NAMALWA (cell line): ENCODE results near the gene TMTC2.

Experiments used
- DNase-seq: peaks from one replicate; pipeline ENCODE4 v3.0.0-alpha.2; 2015; ENCODE audit warnings: low spot score

The TMTC2 gene

DNA sequence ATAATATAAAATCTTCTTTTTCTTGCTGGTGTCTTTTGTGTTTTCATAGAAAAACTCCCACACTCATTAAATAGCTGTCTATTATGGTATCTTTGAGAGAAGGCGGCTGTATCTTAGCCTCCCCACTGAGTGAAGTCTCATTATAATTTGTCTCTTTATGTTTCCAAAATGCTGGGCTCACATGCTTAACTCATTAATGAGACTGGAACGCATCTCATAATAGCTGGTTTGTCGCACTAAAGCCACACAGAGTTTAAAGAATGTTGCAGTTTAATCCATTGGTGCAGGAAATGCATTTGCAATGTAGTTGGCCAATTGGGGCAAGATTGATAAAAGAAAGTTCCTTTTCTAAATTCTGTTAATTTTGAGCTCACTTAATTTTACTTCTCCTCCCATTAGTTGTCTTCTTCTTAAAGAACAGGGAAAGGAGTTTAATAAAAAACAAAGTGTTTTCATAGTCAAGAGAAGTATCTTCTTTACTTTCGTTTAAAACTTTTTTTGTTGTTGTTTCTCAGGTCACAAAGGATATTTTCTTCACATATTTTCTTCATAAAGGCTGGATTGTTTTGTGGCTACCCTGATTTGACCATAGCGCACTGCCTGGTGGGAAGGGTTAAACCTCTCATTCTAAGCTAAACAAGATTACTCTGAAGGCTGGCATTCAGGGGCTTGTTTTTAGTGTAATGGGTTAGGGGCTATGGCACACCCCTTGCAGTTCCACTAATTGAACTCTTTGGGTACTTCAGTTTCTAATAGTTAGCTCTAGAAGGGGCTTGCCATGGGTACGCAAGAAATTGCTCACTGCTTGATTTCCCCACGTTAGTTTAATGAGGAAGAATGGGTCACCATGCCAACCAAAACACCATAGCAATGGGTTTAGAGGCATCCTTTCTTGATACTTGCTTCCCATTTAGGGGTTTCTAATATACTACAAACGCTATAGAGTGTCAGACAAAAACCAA lies 197.0 kb downstream of the TMTC2 start:
- no peak for DNase-seq

DNA sequence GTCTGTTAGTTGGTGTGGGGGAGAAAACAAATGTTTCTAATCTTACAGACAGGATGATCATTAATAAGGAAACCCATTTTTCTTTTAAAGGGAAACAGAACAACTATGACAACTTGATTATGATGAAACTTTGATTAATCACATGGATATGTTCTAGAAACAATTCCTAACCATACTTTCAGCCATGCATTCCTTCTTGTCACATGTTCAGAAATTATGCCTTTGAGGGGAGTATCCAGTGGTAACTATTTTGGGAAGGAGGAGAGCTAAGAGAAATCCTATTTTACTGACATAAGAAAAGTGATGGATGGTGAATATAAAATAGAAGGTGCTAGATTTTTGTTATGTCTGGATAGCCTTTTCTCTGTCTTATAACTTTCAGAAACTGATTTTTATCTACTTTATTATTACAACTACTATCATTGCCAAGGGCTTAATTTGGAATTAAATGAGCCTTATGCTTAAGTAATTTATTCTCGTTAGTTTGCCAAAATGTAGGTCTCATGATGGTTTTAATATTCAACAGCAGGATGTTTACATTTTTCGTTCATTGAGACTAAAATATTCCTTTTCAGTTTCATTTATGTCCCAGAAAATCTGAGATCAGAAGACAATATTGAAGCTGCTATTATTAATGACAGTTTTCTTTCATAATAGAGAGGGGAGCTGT lies 200.1 kb downstream of the TMTC2 start:
- no peak for DNase-seq

DNA sequence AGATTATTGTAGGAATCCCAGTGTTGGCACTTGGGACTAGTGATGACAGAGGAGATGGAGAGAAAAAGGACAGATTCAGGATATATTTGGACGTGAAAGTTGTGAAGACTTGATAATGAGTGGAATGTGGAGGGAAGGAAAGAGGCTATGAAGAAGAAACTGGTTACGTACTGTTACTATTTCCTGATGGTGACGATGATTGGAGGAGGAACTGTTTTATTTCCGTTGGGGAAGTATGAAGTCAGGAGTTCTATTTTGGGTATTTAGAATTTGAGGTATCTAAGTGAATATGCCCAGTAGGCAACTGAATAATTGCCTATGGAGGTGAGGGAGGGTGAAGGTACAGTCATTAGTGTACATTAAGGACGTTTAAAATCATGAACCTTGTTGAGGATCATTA lies 207.2 kb downstream of the TMTC2 start:
- no peak for DNase-seq

DNA sequence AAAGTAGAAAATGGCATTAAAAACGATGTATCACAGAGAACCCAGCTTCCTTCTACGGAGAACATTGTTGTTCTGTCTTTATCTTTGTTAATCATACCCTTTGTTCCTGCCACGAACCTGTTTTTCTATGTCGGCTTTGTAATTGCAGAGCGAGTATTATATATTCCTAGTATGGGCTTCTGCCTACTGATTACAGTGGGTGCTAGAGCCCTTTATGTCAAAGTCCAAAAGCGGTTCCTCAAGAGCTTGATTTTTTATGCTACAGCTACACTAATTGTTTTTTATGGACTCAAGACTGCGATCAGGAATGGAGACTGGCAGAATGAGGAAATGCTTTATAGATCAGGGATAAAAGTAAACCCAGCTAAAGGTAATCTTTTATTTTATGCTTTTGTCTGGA lies 209.6 kb downstream of the TMTC2 start:
- no peak for DNase-seq

DNA sequence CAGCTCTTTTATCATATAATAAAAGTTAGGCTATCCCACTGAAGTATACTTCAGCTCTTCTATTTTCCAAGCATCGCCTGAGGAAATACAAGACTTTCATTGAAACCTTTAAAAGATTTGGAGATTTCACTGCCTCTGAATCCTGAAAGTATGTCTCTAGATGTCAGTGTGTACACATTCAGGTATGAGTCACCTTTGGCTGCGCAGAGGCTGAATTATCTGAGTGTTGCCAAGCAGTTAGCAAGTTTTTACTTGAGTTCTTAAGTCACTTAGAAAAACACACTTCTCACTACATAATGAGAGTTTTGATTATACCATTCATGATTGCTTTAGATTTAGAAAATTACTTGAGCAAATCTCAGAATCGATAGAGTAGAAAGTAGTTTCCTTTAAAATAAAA lies 210.3 kb downstream of the TMTC2 start:
- no peak for DNase-seq

DNA sequence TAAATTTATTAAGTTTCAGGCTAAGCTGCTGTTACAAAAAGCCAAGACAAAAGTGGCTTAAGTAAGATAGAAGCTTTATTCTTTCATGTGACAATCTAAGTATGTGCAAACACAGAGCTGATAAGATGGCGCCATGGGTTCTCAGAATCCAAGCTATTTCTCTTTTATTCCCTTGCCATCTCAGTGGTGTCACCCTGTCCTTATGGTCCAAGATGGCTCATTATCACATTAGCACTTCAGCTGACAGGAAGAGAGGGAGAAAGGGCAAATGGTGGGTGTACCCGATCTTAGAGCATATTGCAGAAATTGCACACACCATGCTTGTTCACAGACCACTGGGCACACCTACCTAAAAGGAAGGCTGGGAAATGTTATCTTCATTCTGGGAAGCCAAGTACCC lies 211.7 kb downstream of the TMTC2 start:
- DNase-seq = no peak

DNA sequence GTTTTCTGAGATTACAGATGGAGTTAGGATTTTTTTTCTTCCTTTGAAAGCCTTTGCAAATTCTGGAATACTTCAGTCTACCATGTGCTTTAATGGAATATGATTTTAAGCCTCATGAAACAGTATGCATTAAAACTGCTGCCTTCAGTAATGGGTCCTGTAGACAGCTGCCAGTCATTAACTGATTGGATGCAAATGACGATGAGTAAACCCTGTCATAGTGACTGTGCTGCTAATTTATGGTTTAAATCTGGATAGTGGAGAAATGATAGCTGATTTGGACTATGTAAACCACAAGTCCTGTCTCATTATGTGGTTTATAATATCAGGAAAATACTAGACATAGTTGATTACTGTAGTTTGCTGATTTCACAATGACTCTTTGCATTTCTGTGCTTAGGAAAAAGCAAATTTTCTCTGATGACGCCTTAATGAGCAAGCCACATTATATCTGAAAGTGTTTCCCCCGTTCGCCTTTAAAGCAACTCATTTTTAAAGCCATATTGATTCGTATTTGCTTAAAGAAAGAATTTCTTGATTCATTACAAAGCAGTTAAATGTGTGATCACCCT lies 217.6 kb downstream of the TMTC2 start:
- DNase-seq = no peak

DNA sequence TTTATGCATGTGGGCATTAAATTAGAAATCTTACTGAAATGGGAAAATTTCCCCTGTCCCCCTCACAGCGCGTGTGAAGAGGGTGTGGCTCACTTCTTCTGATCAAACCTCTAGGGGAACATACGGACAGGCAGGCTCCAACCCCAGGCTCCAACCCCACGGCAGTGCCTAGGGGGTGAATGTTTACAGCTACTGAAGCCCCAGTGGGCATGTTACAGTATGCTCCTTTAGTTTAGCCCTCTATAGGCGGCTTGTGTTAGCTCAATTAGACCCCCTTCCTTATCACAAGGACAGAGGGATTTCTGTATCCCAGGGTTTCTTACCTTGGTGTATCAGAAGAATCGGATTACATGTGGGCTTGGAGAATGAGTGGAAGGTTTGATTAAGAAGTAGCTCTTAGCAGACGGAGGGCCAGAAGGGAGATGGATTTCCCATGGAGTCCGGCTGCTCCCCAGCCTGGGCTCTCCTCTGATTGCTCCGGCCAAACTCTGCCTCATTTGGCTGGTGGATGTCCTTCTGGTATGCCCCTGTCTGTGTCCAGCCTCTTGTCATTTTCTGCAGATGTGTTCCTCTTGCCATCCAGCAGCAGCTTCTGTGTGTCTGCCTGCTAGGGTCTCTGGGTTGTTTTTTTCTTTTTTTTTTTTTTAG lies 223.7 kb downstream of the TMTC2 start:
- DNase-seq = no peak

DNA sequence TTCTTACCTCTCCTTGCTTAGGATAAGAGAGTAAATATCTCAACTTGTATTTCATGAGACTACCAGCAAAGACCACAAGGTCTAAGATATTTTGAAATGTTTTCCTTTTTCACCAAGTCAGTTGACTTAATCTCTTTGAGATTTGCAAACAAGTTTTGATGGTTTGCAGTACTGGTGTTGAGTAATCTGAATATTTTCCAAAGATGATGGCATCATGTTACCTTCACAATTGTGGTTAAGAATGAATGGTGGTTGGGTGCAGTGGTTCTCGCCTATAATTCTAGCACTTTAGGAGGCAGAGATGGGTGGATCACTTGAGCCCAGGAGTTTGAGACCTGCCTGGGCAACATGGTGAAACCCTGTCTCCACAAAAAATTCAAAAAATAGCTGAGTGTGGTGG lies 225.7 kb downstream of the TMTC2 start:
- DNase-seq = no peak

DNA sequence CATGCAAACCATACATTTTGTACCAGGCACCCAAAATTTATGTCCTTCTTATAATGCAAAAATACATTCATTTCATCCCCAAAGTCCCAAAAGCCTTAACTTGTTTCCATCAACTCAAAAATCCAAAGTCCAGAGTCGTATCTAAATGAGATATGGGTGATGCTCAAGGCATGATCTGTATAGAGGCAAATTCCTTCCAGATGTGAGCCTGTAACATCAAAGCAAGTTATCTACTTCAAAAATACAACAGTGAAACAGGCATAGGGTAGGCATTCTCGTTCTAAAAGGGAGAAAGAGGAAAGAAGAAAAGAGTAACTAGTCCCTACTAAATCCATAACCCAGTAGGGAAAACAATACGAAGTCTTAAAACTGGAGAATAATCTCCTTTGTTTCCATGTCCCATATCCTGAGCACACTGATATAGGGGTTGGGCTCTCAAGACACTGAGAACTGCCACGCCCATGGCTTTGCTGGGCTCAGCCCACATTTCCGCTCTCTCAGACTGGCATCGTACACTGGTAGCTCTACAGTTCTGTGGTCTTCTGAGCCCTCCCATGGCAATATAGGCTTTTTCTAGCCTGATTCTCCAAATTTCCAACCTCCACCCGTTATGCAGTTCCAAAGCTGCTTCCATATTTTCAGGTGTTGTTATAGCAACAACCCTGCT lies 232.8 kb downstream of the TMTC2 start:
- no peak for DNase-seq

DNA sequence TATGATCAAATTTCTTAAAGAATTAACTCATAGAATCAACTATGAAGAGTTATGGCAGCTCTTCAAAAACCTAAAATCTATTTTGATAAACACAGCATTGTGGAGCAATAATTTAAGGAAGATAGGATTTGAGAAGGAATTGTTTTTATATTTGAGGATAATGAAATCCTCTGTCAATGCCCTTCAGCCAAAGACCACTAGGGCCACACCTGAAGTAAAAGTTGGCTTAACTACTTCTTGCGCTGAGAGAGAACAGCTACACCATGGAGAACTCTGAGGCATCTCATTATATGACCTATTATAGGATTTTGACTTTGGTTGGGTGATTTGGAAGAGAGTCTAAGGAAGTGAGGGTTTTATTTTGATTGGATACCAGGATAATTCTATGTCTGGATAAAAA lies 237.2 kb downstream of the TMTC2 start:
- DNase-seq = no peak

DNA sequence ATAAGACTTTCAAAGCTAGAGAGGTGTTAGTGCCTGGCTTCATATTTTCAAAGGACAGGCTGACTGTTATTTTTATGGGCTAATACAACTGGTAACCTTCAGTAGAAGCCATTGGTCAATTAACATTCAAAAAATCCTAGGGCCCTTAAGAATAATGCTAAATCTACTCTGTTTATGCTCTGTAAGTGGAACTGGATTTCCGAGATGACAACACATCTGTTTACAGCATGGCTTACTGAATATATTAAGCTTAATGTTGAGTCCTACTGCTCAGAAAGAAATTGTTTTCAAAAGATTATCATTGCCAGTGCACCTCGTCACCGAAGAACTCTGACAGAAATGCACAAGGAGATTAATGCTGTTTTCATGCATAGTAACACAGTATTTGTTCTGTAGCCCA lies 239.9 kb downstream of the TMTC2 start:
- DNase-seq = no peak

DNA sequence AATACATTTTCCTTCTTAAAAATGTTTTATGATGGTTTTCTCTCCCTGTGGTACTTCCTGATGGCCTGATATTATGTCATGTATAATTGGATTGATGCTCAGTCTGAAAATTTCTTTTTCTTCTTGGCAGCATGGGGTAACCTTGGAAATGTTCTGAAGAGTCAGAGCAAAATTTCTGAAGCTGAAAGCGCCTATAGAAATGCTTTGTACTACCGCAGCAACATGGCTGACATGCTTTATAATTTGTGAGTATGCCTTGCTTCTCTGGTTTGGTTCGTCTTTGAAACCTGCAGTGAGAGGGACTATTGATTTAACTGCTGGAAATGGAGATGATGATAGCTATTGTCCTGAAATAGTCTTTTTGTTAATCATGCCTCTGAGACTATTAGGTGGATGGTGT lies 243.6 kb downstream of the TMTC2 start:
- no peak for DNase-seq

DNA sequence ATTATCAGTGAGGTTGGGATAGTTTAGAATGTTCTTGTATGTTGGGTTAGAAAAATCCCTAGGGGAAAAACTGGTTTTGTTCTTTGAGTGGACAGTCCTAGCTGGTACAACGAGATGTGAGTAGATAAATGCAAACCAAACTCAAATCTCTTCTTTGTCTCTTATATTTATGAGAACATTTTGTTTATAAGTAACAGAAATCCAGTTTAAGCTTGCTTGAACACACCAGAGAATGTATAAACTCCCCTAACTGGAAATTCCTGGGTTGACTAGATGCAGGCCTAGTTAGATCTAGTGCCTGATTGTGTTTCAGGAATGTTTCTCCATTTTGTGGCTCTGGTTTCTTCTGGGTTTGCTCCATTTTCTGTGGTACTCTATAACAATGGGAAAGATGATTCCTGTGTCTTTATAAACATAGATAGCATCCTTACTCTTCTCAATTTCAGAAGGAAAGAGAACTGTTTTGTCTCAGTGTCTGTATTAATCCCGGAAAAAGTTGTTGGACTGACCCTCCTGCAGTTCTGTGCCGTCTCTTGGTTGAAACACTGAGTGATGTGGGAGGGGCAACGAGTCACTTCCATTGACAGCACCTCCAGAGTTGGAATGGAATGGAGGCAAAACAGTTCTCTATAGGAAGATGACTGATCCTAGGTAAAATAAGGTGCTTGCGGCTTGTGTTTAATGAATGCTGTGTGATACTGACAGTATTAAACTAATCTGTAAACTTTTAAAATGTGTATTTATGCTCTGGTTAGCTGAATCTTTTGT lies 244.8 kb downstream of the TMTC2 start:
- no peak for DNase-seq

DNA sequence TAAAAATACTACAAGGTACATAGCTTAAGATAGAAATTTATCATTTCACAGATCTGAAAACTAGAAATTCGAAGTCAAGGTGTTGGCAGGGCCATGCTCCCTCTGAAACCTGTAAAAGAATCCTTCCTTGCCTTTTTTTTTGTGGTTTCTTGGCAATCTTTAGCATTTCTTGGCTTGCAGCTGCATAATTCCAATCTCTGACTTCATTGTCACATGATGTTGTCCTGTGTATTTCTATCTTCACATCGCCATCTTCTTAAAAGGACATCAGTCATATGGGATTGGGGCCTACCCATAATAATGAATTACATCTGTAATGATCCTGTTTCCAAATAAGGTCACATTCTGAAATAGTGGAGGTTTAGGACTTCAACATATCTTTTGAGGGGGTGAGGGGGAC lies 250.4 kb downstream of the TMTC2 start:
- no peak for DNase-seq

DNA sequence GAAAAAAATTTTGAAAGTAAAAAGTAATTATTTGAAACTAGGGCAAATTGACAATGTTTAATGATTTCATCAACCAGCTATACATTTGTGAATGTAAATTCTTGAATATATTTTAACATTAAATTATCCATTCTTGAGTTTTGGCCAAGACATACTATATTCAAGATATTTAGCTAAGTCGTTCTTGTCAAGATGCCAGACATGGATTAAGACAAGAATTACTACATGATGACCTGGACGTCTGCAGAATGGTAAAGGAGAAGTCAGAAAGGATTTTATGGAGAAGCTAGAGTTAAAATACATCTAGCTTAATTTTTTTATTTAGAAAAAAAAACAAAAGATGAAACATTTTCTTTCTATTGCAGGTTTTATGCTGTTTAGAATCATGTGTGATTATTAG lies 255.8 kb downstream of the TMTC2 start:
- no peak for DNase-seq

DNA sequence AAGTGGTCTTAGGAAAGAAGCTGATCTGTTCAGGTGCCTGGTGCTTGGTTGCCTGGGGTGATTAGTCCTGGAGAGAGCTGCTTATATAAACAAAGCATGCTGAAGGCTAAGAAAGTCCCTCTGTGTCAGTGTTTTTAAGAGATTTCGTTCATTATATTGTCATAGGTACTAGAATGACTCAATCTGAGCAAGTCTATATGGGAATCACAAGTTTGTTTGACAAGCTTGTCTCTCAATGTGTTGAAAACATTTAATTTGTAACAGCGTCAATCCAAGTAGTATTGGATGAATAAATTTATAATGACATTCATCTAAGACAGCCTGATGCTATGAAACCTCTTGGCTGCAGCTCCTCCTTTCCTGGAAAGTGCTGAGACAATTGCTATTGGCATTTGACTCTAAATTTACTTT lies 256.3 kb downstream of the TMTC2 start:
- DNase-seq = no peak

DNA sequence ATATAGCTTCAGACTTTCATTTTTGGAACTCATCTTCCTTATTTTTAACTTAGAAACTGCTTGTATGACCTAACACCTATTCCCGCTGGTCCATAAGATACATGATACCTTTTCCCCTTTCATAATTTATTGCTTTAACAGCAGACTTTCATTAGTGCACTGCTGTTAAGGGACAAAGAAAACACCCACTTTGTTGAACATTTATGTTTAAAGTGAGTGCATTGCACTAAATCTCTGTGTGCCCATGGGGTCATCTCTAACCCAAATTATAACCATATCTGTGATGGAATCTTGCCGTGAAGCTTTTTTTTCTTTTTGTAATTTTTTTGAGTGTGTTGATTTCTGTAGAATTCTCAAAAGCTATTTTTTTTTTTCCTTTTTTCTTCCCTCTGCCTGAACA lies 261.8 kb downstream of the TMTC2 start:
- DNase-seq = no peak

DNA sequence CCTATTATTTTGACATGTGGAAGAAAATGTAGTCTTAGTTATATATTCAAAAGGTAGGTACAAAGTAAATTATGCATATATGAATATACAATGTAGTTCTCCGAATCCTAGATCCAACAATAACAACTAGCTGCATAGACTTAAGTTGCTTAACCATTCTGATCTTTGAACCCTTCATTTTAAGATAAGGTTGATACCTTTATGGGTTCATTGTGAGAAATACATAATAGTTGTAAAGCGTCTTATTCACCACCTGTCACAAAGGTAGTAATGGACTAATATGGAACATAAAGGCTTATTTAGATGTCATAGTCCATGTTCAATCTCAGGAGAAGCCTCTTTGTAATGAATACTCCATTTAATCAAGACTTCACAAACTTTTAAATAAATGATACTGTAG lies 263.6 kb downstream of the TMTC2 start:
- DNase-seq = no peak

DNA sequence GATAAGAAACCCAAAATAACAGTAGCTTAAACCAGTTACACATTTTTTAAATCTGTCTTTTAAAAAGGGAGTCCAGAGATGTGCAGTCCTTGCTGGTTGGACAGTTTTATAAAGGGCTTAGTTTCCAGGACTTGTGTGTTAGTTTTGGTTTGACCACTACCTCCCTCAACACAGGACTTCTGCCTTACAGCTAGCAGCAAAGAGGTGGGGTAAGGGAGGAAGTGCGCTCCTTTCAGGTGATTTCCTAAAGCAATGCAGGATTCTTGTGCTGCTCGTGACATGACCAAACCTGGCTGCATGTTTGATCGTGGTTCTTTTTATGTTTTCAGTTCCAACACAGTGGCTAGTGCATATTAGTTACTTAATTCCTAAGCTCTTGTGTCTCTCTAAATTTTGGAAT lies 266.2 kb downstream of the TMTC2 start:
- DNase-seq = no peak

DNA sequence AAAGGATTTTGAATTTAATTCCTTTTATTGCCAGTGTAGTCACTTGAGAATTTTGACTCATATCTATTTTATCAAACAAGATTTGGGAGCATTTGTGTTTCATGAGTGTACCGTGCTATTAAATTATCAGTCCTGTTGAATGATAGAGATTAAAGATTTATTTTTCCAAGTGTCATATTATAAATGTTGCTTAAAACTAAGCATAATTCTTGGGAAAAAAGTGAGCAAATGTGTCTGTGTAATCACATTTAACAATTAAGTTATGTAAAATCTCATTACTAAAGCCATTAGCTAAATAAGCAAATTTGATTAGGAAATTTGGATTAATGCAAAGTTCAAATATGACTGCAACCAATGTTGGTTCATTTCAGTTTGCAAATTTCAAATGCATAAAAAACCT lies 266.7 kb downstream of the TMTC2 start:
- no peak for DNase-seq
